Psoas muscle (tissue), 8 donors: ENCODE measurements around the gene FAM162B. TPM values are rescaled to one million over a fixed set of nuclear protein-coding genes. Genes with fewer than 3 reads are reported as not detected.
A peak's percentile ranks its signal among the peaks of the same experiment; 100 is the strongest.

Experiments
- ATAC-seq, 4 donors: fragments of 200-7000 bp; cut with Tn5 transposase; one replicate each; pipeline ENCODE4 v1.9.1; 2020; ENCODE audit warnings: moderate library complexity in 3 of 4, mild to moderate bottlenecking in 2 of 4
- DNase-seq, 2 donors: peaks; one replicate each; pipeline ENCODE4 v3.0.0-alpha.2; 2020
- H3K27ac ChIP-seq: fragments of 200-600 bp; one replicate; pipeline ENCODE4 v1.8.0; 2022
- H3K27me3 ChIP-seq, 3 donors: fragments of 200-600 bp in 1 of 3; one replicate each; pipeline versions ENCODE4 v1.6.1 to v1.8.0; 2013 to 2022; ENCODE audit warnings: low read length in 2 of 3, mild to moderate bottlenecking in 2 of 3, moderate library complexity in 1 of 3; ENCODE audit not compliant: insufficient read depth in 3 of 3
- H3K36me3 ChIP-seq, 2 donors: fragments of 200-600 bp in 1 of 2; one replicate each; pipeline versions ENCODE4 v1.6.1 to v1.8.0; 2013 to 2022; ENCODE audit warnings: low read depth in 1 of 2, mild to moderate bottlenecking in 1 of 2, moderate library complexity in 1 of 2; ENCODE audit not compliant: insufficient read depth in 1 of 2
- H3K4me1 ChIP-seq: fragments of 200-600 bp; one replicate; pipeline ENCODE4 v1.8.0; 2022
- H3K4me3 ChIP-seq: fragments of 200-600 bp; one replicate; pipeline ENCODE4 v1.8.0; 2022; ENCODE audit warnings: mild to moderate bottlenecking
- H3K9me3 ChIP-seq: fragments of 200-600 bp; one replicate; pipeline ENCODE4 v1.8.0; 2022
- CTCF ChIP-seq: fragments of 200-600 bp; IDR thresholded peaks from one replicate; pipeline ENCODE4 v1.8.0; 2022; ENCODE audit warnings: antibody characterized with exemption
- WGBS, 3 donors: extraction: QIAGEN DNeasy Blood & Tissue Kit; methylation state at CpG; one replicate each; pipeline versions ENCODE4 v1.1.6 to v1.1.7; 2013; 5-methylcytosine and 5-hydroxymethylcytosine counted together
- intact Hi-C, 2 donors: fragments of 100-400 bp; cut with DNase I; formaldehyde crosslinking; loops; one replicate each; pipeline versions ENCODE4 v1.11.0 to v1.14.2; 2022
- long read RNA-seq, 2 donors: library from polyadenylated mRNA; unstranded; transcript quantifications; one replicate each; pipeline ENCODE4 v2.0.0, GENCODE V29; 2021
- polyA plus RNA-seq, 3 donors: library from polyadenylated mRNA; stranded (reverse); fragments of 200-250 nt; gene quantifications; one replicate each; pipeline ENCODE4 v1.2.3, GENCODE V29; 2013
- total RNA-seq, 4 donors: library from RNA; stranded (reverse); fragmentation: NEBNext Ultra II Directional in 2 of 4; extraction: Animal tissue kit (Norgen Biotek cat#: 25700) in 2 of 4; gene quantifications; one replicate each; pipeline versions ENCODE4 v1.2.1 to v1.2.4, GENCODE V29; 2021 to 2023
- donor health status: healthy with polysubstance abuse.
- donor health status: DM: no; HTN: no; CAD: no; lungs with moderate emphysema.
- donor health status: Bipolar disorder and iron deficiency.
- donor health status: healthy.
- donor health status: DM: yes; HTN: yes; CAD: no.
- donor health status: DM: no; HTN: no; CAD: no.
- donor health status: DM: no; HTN: no; CAD: no.
- donor health status: DM: yes; HTN: yes; CAD: no.

FAM162B gene
- total RNA-seq = 1 to 10 TPM; 1.8 to 7.7 (median 3.4) TPM
- 1 to 10 TPM; 2.3 to 3.7 (median 2.8) TPM for polyA plus RNA-seq
- long read RNA-seq, donor 1, partial matches to known transcripts = 0 of 4 reads
- long read RNA-seq, donor 1, other reads (novel, unspliced or antisense) = 0 of 4 reads
- long read RNA-seq, donor 2, partial matches to known transcripts = 3 of 7 reads
- long read RNA-seq, donor 2, other reads (novel, unspliced or antisense) = 3 of 7 reads

- peak in 3 of 4 donors; percentile 55 to 78 (median 74) for ATAC-seq
These were observed at the start of gene FAM162B for GRCh38 chr6:116764961-116765841. TSS of gene FAM162B (minus strand) at chr6:116765719. CDS start at chr6:116765576, 143 bp downstream.

GRCh38 chr6:116812051-116812650 lies 46.6 kb upstream of the FAM162B start:
- H3K4me1 ChIP-seq = no peaks in the 10 kb centered on the region
- no peak for DNase-seq
- H3K4me3 ChIP-seq = no peak overlapping the region
- intact Hi-C loops = no loop called here
- H3K36me3 ChIP-seq = no peaks in the 10 kb centered on the region
- TF ChIP-seq CTCF = no peak
- no peak for ATAC-seq
- WGBS, 3 donors = 82 to 83% (median 82%) methylated on average over 2 of the region's 2 CpGs
- H3K27me3 ChIP-seq = no peaks in the 10 kb centered on the region
- no peak overlapping the region for H3K27ac ChIP-seq
- peaks cover 9% of the 10 kb centered on the region for H3K9me3 ChIP-seq

More at GRCh38 chr6:116764961-116765841, at the start of gene FAM162B:
- Histone ChIP-seq H3K27me3 (peaks cover 0 to 30% (median 7%) of the 10 kb centered on the region in 3 donors), H3K9me3 (no peaks in the 10 kb centered on the region), H3K36me3 (no peaks in the 10 kb centered on the region), H3K4me1 (no peaks in the 10 kb centered on the region), H3K27ac (peak within 1 kb of the TSS; percentile 50), H3K4me3 (peak within 1 kb of the TSS; percentile 69)
- DNase-seq = peak; percentile 48 to 80
- 1 to 2% (median 1%) methylated on average over 72 to 89 of the region's 89 CpGs for WGBS, 3 donors
- intact Hi-C loops = no loop called here
- no peak for TF ChIP-seq CTCF

- intact Hi-C loops = no loop called here
- no peaks in the 10 kb centered on the region for H3K36me3 ChIP-seq
- no peaks in the 10 kb centered on the region for H3K9me3 ChIP-seq
- ATAC-seq (no peak), DNase-seq (no peak)
- no peaks in the 10 kb centered on the region for H3K4me1 ChIP-seq
- no peak overlapping the region for H3K4me3 ChIP-seq
- no peak for TF ChIP-seq CTCF
- H3K27me3 ChIP-seq = no peaks in the 10 kb centered on the region
- no peak overlapping the region for H3K27ac ChIP-seq
These were observed 36.5 kb upstream of the FAM162B start for GRCh38 chr6:116801971-116802370.

GRCh38 chr6:116799945-116800344 lies 34.4 kb upstream of the FAM162B start:
- no peak for TF ChIP-seq CTCF
- no peaks in the 10 kb centered on the region for H3K36me3 ChIP-seq
- intact Hi-C loops = loop anchor here in 1 of 2 donors (10.0 kb wide), 1 partner anchor 145 kb away; no protein-coding TSS in a partner anchor
- no peaks in the 10 kb centered on the region for H3K27me3 ChIP-seq
- no peak for ATAC-seq
- H3K4me1 ChIP-seq = no peaks in the 10 kb centered on the region
- no peaks in the 10 kb centered on the region for H3K9me3 ChIP-seq
- DNase-seq = no peak
- H3K27ac ChIP-seq = no peak overlapping the region
- H3K4me3 ChIP-seq = no peak overlapping the region
